ENCODE measurements around the gene IFIT1B. TPM values are rescaled to one million over a fixed set of nuclear protein-coding genes. Genes with fewer than 3 reads are reported as not detected.

Gene IFIT1B
- total and polyA plus RNA-seq, 2 of the 8 experiments (the other 6 are each of a cell fraction or from before 2014, with no cell fraction given) = not detected

GRCh38 chr10:89413398-89413912 is 35.6 kb downstream of the IFIT1B start:
- Histone ChIP-seq H2BK12ac (ENCODE audit: low read depth, low read length) (no peak overlapping the region), H2AFZ (ENCODE audit: low read length) (no peak overlapping the region), H3K4me2 (ENCODE audit: insufficient read depth in 1 of 2, low read depth in 2 of 2, low read length in 2 of 2) (peak overlapping the region; percentile 82 to 85; a peak in 2 of 4 replicates), H2BK5ac (ENCODE audit: low read depth, low read length) (no peak overlapping the region), H3K9ac (replicated peaks in 1 of 4; ENCODE audit: extremely low read depth in 1 of 4, low read depth in 3 of 4, low read length in 3 of 4) (no peak overlapping the region), H4K20me1 (replicated peaks in 1 of 2; ENCODE audit: control insufficient read depth in 1 of 2, insufficient read depth in 2 of 2, low read length in 2 of 2) (no peaks in the 10 kb centered on the region), H4K8ac (ENCODE audit: extremely low read depth, insufficient read depth, low read length) (no peak overlapping the region), H3K4ac (replicated peaks; ENCODE audit: insufficient read length, low read depth, low read length) (no peak overlapping the region), H2BK20ac (ENCODE audit: low read length) (no peak overlapping the region), H3K79me2 (ENCODE audit: control insufficient read depth in 1 of 2, insufficient read depth in 2 of 2, low read length in 2 of 2) (no peaks in the 10 kb centered on the region), H3K23me2 (ENCODE audit: low read depth, low read length) (peaks cover 6% of the 10 kb centered on the region; the same call in 1 of the 2 replicates), H3K27me3 (replicated peaks in 1 of 4; ENCODE audit: control insufficient read depth in 3 of 4, extremely low read depth in 1 of 4, insufficient read depth in 3 of 4, low read length in 3 of 4) (peaks cover 0 to 20% (median 15%) of the 10 kb centered on the region in 4 experiments; a peak in 6 of 7 replicates), H3K36me3 (ENCODE audit: control insufficient read depth in 2 of 4, insufficient read depth in 4 of 4, low read length in 3 of 4) (no peaks in the 10 kb centered on the region; a peak in 1 of 8 replicates), H3K27ac (ENCODE audit: low read depth, low read length) (no peak overlapping the region), H3K9me3 (ENCODE audit: insufficient read depth in 2 of 2, low read depth in 1 of 2, low read length in 1 of 2) (no peaks in the 10 kb centered on the region), H3K23ac (ENCODE audit: insufficient read length) (no peak overlapping the region), H4K91ac (replicated peaks; ENCODE audit: insufficient read length, low read length) (no peak overlapping the region), H4K5ac (ENCODE audit: insufficient read length, low read depth, low read length) (no peak overlapping the region), H2BK120ac (replicated peaks; ENCODE audit: low read depth, low read length) (no peak overlapping the region), H3K4me3 (ENCODE audit: extremely low read depth in 1 of 4, insufficient read depth in 2 of 4, low read depth in 3 of 4, low read length in 4 of 4) (peak overlapping the region in 2 of 4 experiments; percentile 78 to 81; a peak in 1 of 8 replicates), H3K56ac (replicated peaks; ENCODE audit: insufficient read length, low read depth, low read length) (no peak overlapping the region), H2AK5ac (ENCODE audit: low read depth, low read length) (no peak overlapping the region), H3K4me1 (replicated peaks in 1 of 4; ENCODE audit: control insufficient read depth in 3 of 4, insufficient read depth in 4 of 4, low read length in 3 of 4) (peaks cover 0 to 10% (median 3%) of the 10 kb centered on the region in 4 experiments; a peak in 6 of 7 replicates), H3K18ac (ENCODE audit: extremely low read depth, low read length) (no peak overlapping the region), H3K79me1 (ENCODE audit: low read depth, low read length) (no peaks in the 10 kb centered on the region), H3K14ac (ENCODE audit: insufficient read length) (no peak overlapping the region), H2BK15ac (ENCODE audit: low read length) (no peak overlapping the region)
- FAIRE-seq (no peak), DNase-seq (ENCODE audit: low read depth in 1 of 2, low spot score in 2 of 2) (no peak)
- CTCF ChIA-PET (ENCODE audit: partially characterized antibody) = interaction anchor here (0.6 to 1.4 kb wide), 7 partner anchors 20 to 172 kb away, joined by 3 to 4 read pairs (median 3); no protein-coding TSS in a partner anchor
- 93% methylated on average over 7 of the region's 7 CpGs; no CpG with 5 or more reads in 1 of the 2 experiments for WGBS, 2 experiments (ENCODE audit: extremely low coverage in 1 of 2, insufficient coverage in 1 of 2, insufficient read length in 1 of 2, insufficient replicate concordance in 2 of 2, low coverage in 1 of 2, low lambda C conversion rate in 2 of 2, missing lambda C conversion rate in 1 of 2)
- POLR2A ChIA-PET (ENCODE audit: partially characterized antibody) = no interaction called here
- no peak for TF ChIP-seq RXRA (IDR thresholded peaks at IDR 0.05; ENCODE audit: insufficient read depth, low read depth, low read length)
- no peak for TF ChIP-seq EGR1 (IDR thresholded peaks at IDR 0.05; ENCODE audit: borderline replicate concordance, low read depth, low read length)
- TF ChIP-seq CBX5 (IDR thresholded peaks at IDR 0.05; ENCODE audit: low read depth, low read length) = no peak
- no peak for TF ChIP-seq NANOG (IDR thresholded peaks at IDR 0.05; ENCODE audit: insufficient read depth, low read depth, low read length, poor library complexity, severe bottlenecking)
- no peak for TF ChIP-seq POLR2A (IDR thresholded peaks at IDR 0.05; ENCODE audit: control extremely low read depth in 1 of 2, low read depth in 2 of 2, low read length in 2 of 2)
- TF ChIP-seq E2F6 (IDR thresholded peaks at IDR 0.05) = no peak
- TF ChIP-seq BCL11A (IDR thresholded peaks at IDR 0.05; ENCODE audit: low read depth in 2 of 2, low read length in 2 of 2) = no peak
- TF ChIP-seq EZH2 (IDR thresholded peaks at IDR 0.05; ENCODE audit: low read depth, low read length, severe bottlenecking) = no peak
- no peak for TF ChIP-seq POU5F1 (IDR thresholded peaks at IDR 0.05; ENCODE audit: low read depth, low read length)
- no peak for TF ChIP-seq BRCA1 (IDR thresholded peaks at IDR 0.05; ENCODE audit: low read depth, low read length)
- TF ChIP-seq USF2 (IDR thresholded peaks at IDR 0.05; ENCODE audit: low read length) = no peak
- TF ChIP-seq BACH1 (IDR thresholded peaks at IDR 0.05; ENCODE audit: low read length) = no peak

Data from H1 (cell line).